ENCODE measurements around the gene TLE3. TPM values are rescaled to one million over a fixed set of nuclear protein-coding genes. Genes with fewer than 3 reads are reported as not detected.
"Not testable (repeated sequence)": the region's sequence is repeated elsewhere in the genome, so short reads cannot be mapped to it uniquely, and the experiment has no call there.

Gene TLE3
- total RNA-seq, 1 donor from 2014 or later, result 109 TPM

DNA sequence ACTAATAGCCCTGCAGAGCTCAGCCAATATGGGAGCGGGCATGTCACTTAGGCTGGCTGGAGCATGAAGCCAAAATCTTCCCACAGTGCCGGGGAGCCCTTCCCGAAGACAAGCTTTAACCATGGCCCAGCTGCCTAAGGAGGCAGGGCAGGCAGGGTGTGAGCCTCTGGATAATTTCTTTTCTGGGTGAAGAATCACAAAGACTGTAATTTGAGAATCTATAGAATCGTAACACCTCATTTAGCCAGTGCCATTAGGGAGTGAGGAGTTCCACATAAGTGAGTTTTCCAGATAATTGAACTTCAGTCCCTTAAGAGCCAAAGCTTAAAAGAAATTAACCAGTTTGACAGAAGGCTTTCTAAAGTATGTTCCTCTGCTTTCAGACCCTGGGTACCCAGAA lies 40.2 kb upstream of the TLE3 start:
- no peak overlapping the region for H3K27ac Mint-ChIP-seq
- peaks cover 42% of the 10 kb centered on the region for H3K4me1 Mint-ChIP-seq (ENCODE audit: unreplicated experiment)
- peaks cover 31% of the 10 kb centered on the region for H3K27me3 Mint-ChIP-seq
- no peaks in the 10 kb centered on the region for H3K9me3 Mint-ChIP-seq
- no peak overlapping the region for H3K4me3 Mint-ChIP-seq
- H3K36me3 Mint-ChIP-seq, result no peaks in the 10 kb centered on the region
- no peak for DNase-seq (ENCODE audit: extremely low spot score, unreplicated experiment)
- TF ChIP-seq, protein P1, sequence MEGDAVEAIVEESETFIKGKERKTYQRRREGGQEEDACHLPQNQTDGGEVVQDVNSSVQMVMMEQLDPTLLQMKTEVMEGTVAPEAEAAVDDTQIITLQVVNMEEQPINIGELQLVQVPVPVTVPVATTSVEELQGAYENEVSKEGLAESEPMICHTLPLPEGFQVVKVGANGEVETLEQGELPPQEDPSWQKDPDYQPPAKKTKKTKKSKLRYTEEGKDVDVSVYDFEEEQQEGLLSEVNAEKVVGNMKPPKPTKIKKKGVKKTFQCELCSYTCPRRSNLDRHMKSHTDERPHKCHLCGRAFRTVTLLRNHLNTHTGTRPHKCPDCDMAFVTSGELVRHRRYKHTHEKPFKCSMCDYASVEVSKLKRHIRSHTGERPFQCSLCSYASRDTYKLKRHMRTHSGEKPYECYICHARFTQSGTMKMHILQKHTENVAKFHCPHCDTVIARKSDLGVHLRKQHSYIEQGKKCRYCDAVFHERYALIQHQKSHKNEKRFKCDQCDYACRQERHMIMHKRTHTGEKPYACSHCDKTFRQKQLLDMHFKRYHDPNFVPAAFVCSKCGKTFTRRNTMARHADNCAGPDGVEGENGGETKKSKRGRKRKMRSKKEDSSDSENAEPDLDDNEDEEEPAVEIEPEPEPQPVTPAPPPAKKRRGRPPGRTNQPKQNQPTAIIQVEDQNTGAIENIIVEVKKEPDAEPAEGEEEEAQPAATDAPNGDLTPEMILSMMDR (conservative IDR thresholded peaks at IDR 0.05), result no peak

- H3K36me3 Mint-ChIP-seq; H3K9me3 Mint-ChIP-seq; H3K27ac Mint-ChIP-seq; H3K4me3 Mint-ChIP-seq; DNase-seq (ENCODE audit: extremely low spot score, unreplicated experiment): not testable (repeated sequence)
- Mint-ChIP-seq H3K27me3 (peaks cover 26% of the 10 kb centered on the region), H3K4me1 (ENCODE audit: unreplicated experiment) (peaks cover 35% of the 10 kb centered on the region)
Measured at GRCh38 chr15:70137021-70137420, 39.3 kb upstream of the TLE3 start.

- no peaks in the 10 kb centered on the region for H3K36me3 Mint-ChIP-seq
- peaks cover 25% of the 10 kb centered on the region for H3K4me1 Mint-ChIP-seq (ENCODE audit: unreplicated experiment)
- DNase-seq (ENCODE audit: extremely low spot score, unreplicated experiment), result no peak
- H3K27ac Mint-ChIP-seq, result no peak overlapping the region
- TF ChIP-seq, protein P1 (conservative IDR thresholded peaks at IDR 0.05), result no peak
- no peaks in the 10 kb centered on the region for H3K9me3 Mint-ChIP-seq
- no peak overlapping the region for H3K4me3 Mint-ChIP-seq
- H3K27me3 Mint-ChIP-seq, result peaks cover 23% of the 10 kb centered on the region
Measured at GRCh38 chr15:70133781-70134421, 36.2 kb upstream of the TLE3 start.

DNA sequence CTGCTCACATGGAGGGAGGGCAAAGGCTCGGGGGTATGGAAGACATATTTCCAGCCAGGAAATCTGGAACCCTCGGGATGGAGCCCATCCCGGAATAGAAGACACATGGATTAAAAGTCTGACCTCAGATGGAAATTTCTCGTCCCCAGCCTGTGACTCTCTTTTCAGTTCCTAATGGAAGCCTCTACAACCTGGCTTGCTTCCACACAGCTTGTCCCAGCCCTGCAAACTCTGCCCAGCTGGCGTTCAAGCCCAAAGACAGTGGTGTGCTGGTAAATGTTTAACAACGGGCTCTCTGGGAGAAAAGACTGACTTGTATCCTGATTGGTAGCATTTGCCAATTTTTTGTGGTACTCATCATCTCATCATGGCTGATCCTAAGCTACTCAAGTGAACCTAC lies 35.6 kb upstream of the TLE3 start:
- Mint-ChIP-seq H3K27ac (no peak overlapping the region), H3K9me3 (no peaks in the 10 kb centered on the region), H3K27me3 (peaks cover 20% of the 10 kb centered on the region)

DNA sequence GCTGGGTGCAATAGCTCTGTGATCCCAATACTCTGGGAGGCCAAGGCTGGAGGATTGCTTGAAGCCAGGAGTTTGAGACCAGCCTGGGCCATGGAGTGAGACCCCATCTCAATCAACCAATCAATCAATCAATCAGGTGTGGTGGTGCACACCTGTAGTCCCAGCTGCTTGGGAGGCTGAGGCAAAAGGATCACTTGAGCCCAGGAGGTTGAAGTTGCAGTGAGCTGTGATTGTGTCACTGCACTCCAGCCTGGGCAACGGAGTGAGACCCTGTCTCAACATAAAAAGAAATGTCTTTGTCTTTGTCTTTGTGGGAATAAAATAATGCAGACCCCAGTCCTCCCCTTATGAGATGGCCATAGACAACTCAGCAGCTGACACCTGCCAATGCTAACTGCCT lies 34.9 kb upstream of the TLE3 start:
- Mint-ChIP-seq H3K27me3 (peaks cover 23% of the 10 kb centered on the region), H3K9me3 (no peaks in the 10 kb centered on the region), H3K4me1 (ENCODE audit: unreplicated experiment) (peaks cover 28% of the 10 kb centered on the region), H3K36me3 (no peaks in the 10 kb centered on the region), H3K27ac (no peak overlapping the region), H3K4me3 (no peak overlapping the region)
- TF ChIP-seq, protein P1 (conservative IDR thresholded peaks at IDR 0.05), result no peak
- no peak for DNase-seq (ENCODE audit: extremely low spot score, unreplicated experiment)

More for the DNA sequence above, 35.6 kb upstream of the TLE3 start:
- TF ChIP-seq, protein P1 (conservative IDR thresholded peaks at IDR 0.05), result no peak
- Mint-ChIP-seq H3K4me1 (ENCODE audit: unreplicated experiment) (peaks cover 24% of the 10 kb centered on the region), H3K4me3 (no peak overlapping the region), H3K36me3 (no peaks in the 10 kb centered on the region)
- no peak for DNase-seq (ENCODE audit: extremely low spot score, unreplicated experiment)

DNA sequence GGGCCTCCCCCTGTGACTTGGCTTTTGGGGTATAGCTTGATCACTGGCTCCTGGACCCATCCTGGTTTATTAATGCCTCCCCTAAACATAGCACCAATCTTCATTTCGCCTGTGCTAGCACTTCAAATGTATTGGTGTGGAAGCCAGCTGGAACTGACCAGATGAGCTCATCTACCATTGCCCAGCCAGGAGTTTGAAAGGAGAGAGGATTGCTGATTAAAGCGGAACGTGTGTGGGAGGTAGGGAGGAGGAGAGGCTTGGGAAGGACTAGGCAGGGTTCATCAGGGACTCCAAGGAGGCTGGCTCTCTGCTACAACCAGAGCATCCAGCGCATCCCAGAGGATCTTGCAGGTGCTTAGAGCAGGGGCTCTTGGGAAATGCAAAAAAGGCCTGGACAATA lies 34.4 kb upstream of the TLE3 start:
- Mint-ChIP-seq H3K36me3 (no peaks in the 10 kb centered on the region), H3K27me3 (peaks cover 25% of the 10 kb centered on the region), H3K4me3 (no peak overlapping the region), H3K27ac (no peak overlapping the region), H3K4me1 (ENCODE audit: unreplicated experiment) (peaks cover 30% of the 10 kb centered on the region), H3K9me3 (no peaks in the 10 kb centered on the region)
- DNase-seq (ENCODE audit: extremely low spot score, unreplicated experiment), result no peak
- TF ChIP-seq, protein P1 (conservative IDR thresholded peaks at IDR 0.05), result no peak
